GM19372 (cell line): Measurements from ENCODE around the gene LNPEP.

Experiments used
- ATAC-seq: cut with Tn5 transposase; IDR thresholded peaks from one replicate; pipeline ENCODE4 v1.9.1; 2021; ENCODE audit warnings: mild to moderate bottlenecking, low read depth, moderate library complexity; ENCODE audit not compliant: unreplicated experiment

LNPEP gene

DNA sequence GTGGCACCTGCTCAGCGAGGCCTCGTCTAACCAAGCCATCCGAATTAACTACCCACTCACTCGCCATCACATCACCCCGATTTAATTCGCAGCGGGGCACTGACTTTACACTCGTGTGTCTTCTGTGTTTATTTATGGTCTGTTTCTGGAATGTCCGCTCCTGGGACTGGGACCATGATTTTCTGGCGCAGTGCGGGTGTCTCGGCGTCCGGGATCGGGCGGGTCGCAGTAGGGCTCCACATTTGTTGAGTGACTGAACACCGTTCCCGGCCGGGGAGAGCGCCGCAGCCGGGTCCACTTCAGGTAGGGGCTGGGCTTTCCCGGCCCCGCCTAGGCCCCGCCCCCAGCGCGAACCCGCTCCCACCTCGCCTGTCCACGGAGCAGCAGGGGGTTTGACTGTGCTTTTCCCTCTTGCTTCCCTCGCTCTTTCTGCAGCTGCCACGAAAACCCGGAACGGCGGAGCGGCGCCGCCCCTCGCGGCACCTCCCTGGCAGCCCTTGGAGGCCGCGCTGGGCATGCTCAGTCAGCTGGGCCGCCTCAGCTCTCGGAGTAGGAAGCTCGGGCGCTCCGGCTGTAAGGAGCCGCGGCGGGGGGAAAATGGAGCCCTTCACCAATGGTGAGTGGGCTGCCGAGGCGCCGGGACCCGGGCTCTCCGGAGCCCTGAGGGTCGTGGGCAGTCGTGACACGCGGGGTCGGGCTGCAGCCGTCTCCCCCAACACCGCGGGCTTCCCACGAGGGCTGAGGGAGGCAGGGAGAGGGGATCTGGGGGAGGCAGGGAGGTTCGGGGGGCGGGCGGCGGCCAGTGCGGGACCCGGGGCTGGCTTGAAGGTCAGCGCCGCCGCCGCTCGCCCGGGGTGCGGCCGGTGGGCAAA lies at the start of gene LNPEP:
Gene LNPEP, plus strand, starts transcription at position 522 of the 872 bp plus-strand sequence. Its CDS starts 76 bp downstream, at position 598.
- peak; percentile 42 for ATAC-seq

DNA sequence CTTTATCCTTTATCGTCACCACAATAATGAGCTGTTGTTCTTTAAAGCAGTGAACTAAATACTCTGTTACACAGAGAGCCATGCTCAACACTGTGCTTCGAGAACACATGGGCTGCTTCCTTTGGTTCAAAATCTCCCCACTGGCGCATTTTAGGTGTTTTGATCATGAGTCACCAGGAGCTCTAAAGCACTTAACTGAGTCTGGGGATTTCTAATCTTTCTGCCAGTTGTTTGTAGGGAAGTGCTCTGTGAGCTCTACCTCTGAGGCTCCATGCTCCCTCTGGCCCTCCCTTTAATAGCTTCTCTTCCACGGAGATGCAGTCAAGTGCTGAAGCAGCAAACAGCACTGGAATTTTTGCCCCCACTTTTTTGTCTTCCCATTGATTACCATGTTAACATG lies 42.5 kb upstream of the LNPEP start:
- ATAC-seq = no peak

DNA sequence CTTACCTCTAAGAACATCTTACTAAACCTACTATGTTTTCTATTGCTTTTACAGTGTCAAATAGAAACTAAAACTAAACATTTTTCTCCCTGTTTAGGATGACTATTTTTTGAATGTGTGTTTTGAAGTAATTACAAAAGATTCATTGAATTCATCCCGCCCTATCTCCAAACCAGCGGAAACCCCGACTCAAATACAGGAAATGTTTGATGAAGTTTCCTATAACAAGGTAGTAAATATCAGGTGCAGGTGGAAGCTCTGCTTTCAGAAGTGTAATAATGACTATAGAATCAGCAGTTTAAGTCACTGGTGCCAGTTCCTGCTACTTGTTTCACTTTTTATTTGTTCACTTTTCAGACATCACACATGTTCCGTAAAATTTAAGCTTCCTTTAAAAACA lies 39.6 kb upstream of the LNPEP start:
- peak; percentile 75 for ATAC-seq

DNA sequence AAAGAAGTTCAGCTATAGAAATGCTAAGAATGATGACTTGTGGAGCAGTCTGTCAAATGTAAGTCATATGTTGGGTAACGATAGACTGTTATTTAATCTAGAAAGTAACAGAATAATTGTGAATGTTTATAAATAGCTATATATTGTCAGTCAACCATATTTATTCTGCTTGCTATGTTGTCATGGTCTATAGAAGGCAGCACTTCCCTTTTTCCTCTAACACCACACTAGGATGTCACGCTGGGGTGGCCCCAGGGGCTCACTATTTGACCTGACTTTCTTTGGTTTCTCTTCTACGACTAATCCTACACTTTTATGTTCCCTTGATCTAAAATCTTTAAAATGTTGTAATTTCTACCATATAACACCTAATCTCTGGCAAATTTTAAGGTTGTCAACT lies 39.1 kb upstream of the LNPEP start:
- peak; percentile 95 for ATAC-seq

DNA sequence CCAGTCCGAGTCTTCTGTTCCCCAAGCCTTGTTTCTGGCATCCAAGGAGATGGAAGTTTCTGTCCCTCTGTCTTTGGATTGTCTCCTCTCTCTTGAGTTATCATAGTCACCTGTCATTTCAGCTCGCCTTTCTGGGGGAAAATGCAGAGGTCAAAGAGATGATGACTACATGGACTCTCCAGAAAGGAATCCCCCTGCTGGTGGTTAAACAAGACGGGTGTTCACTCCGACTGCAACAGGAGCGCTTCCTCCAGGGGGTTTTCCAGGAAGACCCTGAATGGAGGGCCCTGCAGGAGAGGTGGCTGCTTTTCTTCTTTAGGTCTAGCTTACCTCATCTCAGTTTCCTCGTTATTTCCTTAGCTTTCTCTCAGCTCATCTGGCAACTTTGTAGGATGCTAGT lies 34.5 kb upstream of the LNPEP start:
- no peak for ATAC-seq

DNA sequence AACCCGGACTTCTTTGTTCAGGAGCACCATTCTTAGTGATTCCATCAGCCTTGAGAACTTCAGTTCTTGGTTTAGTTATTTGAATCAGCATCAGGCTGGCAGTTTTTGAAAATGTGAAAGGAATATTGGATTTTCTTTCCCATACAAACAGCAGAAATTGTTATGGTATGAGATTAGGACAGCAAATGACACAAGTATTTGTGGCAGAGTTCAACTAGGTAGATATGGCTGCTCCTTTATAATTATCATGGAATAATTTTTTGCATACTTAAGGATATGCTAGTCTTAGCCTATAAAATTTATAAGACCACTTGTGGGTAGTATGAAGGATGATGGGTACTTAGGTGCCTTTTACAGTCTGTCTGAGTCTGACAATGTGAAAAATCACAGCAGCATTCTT lies 34.0 kb upstream of the LNPEP start:
- ATAC-seq = no peak

DNA sequence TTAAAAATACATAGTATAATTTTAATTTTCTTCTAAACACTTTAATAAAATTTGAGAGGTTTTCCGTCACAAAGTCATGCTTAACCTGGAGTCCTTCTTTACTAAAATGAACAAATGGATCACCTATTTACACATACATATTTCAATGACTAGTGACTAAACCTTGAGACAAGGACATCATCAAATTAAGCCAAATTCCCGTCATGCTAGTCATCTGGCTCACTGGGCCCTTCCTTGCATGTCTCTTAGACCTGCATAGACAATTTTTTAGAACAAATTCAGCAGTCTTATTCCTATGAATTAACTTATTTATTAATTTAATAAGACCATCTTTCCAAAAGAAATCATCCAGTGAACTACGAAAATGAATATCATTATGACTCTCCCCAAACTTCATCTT lies 33.0 kb upstream of the LNPEP start:
- ATAC-seq = no peak

DNA sequence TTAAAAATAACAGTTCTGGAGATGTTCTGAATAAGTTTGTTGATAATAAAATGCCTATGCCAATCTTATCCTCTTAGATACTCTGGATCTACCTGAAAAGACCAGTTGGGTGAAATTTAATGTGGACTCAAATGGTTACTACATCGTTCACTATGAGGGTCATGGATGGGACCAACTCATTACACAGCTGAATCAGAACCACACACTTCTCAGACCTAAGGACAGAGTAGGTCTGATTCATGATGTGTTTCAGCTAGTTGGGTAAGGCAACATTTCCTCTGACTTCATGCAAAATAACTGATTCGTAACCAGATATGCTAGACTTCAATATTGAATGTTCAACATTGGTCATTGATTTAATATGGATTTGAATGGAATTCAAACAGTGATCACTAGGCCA lies 32.6 kb upstream of the LNPEP start:
- no peak for ATAC-seq

DNA sequence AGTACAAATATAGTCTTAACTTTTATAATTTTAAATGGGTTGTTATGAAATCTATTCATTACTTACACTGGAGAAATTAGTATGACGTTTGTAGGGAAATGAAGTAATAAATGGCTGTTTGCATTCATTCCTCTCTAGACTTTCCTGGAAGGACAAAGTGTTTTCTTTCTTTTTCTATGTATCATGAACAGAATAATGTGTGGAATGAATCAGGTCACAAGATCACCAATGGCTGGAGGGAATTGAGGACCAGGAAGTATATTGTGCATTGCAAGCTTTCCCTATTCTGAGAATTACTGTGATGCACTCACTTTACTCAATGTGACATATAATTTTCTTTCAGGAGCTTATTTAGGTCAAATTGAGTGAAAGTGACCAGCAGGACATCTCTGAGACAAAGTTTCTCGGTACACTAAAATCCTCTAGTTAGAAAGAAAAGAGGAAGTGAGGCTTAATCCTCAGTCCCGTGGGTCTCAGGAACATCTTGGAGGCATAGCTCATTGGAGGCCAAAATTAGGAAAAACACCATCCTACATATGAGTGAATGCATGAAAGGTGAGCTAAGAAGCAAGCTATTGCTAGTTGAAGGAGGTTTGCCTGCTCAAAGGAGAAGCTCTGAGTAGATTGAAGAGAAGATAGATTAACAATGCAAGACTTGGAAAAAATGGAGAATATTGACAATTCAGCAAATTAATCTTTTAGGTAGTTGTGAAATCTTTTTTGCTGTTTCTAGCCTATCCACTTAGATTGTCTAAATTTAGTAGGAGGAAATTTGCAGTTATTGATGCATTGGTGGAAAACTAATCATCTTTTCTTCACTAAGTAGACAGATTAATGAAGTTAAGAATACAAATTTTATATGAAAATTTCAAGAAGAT lies 31.6 kb upstream of the LNPEP start:
- no peak for ATAC-seq

DNA sequence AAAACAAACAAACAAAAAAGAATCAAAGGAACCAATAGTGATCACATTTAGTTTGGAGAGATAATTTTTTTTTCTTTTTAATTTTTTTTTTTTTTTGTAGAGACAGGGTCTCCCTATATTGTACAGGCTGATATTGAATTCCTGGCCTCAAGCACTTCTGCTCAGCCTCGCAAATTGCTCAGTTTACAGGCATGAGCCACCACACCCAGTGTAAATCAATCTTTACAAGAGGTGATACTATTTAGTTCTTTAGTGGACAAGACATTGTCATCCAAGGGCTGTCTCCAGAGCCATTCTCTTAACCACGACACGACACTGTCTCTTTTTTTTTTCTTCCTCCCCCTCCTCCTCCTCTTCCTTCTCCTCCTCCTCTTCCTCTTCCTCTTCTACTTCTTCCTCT lies 30.0 kb upstream of the LNPEP start:
- ATAC-seq = no peak

DNA sequence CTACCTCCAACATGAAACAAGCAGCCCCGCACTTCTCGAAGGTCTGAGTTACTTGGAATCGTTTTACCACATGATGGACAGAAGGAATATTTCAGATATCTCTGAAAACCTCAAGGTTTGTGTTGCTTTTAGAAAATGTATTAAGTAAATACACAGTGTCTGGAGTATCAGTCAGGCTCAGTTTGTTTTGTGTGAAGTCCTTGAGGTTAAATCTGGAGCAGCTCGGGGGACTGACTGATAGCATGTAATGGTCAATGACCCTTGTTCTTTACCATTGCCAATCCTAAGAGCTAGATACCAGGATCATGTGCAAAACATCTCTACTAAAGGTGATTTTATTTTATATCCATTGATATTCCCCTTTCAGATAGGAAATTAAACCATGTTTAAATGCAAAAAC lies 26.9 kb upstream of the LNPEP start:
- ATAC-seq = no peak

DNA sequence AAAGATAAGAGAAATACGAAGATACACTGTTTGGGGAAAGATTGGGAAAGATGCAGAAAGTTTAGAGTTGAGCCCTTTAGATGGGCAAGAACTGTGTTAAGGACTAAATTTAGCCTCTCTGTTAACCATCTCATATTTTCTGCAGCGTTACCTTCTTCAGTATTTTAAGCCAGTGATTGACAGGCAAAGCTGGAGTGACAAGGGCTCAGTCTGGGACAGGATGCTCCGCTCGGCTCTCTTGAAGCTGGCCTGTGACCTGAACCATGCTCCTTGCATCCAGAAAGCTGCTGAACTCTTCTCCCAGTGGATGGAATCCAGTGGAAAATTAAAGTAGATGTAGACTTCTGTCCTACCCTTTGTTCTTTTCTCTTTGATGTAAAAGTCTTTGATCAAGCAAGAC lies 26.4 kb upstream of the LNPEP start:
- no peak for ATAC-seq

DNA sequence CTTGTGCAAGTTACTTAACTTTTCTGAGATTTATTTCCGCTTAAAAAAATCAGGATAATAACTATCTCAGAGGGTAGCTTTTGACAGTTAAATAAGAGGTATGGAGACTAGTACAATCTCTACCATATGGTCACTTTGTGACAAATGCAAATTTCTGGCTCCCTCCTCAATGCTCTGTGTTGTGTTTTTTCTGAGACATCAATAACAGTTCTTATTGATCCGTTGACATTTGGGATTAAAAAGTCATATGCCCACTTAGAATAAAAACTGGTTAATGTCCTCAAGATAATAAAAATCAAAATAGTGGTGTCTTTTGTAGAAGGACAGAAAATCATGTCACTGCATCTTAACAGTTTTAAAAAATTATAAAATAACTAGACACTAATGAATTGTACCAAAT lies 24.7 kb upstream of the LNPEP start:
- ATAC-seq = no peak

DNA sequence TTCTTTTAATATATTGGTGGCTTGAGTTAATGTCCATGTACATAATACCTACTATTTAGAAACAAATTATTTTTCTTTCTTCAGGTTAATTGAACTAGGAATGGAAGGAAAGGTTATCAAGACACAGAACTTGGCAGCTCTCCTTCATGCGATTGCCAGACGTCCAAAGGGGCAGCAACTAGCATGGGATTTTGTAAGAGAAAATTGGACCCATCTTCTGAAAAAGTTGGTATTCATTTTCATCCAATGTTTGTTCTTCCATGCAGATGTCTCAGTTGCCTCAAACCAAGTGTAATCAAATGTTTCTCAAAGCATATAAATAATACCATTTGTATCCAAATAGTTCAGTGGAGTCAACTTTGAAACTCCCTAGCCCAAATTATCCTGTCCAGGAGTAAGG lies 22.6 kb upstream of the LNPEP start:
- no peak for ATAC-seq

DNA sequence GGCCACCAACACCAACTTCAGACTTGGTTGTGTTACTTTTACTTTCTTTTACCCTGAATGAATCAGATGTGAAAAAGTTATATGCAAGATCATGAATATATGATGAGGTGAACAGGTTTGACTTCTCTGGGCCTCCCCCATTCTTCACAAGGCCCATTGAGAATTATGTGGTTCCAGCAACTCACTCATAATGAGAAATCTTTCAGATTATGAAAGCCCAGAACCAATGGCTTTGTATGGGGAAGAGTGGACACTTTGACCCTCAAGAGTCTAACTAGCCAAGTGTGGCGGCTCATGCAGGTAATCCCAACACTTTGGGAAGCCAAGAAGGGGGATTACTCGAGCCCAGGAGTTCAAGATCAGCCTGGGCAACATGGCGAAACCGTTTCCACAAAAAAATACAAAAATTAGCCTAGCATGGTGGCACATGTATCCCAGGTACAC lies 16.1 kb upstream of the LNPEP start:
- ATAC-seq = no peak

DNA sequence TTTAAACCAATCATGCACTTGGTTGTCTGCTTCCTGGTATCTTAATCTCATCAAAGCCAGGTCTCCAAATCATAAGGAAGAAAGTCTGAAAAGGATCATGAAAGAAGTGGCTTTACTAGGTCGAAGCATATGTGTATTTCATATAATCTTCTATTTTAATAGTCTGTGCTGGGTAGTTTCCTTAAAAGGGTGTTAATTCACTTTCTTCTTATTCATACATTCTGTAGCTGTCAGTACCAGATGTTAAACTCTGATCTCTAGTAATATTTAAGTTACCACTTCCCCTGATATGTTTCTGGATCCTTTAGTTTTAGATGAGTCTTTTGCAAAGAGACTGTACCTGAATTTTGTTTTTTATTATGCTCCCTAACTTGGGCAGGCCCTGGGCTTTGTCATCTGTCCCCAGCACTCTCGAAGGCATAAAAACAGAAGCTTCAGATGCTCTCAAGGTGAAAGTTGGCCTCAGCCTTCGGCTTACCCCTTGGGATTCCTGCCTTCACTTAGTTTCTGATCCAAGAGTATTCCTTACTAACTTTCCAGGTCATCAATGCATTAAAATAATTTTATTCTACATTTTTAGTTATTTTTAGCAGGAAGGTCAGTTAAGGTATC lies 15.0 kb upstream of the LNPEP start:
- ATAC-seq = no peak

DNA sequence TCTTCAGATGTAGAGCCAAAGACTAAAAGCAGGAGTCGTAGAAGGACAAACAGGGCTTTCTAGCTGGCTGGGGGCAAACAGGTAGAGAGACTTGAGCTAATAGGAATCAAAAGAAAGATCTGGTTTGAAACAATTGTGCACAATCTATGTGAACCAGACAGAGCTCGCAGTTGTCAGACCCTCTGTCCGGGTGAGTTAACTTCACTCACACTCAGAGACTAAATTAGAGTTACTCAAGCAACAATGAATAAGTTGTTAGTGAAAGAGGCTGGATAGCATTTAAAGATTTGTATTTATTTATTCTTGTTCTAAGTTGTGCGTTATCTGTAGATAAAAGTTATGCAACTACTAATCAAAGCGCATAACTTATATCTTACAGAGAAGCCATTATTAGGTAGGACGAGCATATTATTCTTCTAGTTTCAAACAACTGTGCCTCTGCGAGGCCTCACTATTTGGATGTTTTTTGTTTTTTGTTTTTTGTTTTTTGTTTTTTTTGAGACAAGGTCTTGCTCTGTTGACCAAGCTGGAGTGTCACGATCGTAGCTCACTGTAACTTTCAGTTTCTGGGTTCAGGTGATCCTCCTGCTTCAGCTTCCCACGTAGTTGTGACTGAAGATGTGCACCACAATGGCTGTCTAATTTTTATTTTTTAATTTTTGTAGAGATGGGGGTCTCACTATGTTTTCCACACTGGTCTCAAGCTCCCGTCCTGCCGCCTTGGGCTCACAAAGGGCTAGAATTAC lies 13.2 kb upstream of the LNPEP start:
- no peak for ATAC-seq

DNA sequence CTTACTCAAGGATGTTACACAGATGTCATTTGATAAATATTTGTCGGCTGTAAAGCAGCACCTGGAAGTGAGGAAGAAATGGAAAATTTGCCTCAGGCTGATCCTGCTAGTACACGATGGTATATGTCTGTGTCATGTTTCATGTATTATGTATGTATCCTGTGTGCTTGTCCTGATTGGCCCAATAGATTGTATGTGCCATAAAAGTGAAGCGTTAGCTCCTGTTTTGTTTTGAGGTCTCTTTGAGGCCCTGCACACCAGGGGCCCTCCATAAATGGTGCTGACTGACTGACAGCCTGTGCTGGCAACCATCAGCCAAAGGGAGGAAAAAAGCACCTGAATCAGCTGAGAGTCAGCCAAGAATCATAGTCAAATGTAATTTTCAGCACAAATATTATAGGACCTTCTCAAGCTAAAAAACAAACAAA lies 11.8 kb upstream of the LNPEP start:
- no peak for ATAC-seq

DNA sequence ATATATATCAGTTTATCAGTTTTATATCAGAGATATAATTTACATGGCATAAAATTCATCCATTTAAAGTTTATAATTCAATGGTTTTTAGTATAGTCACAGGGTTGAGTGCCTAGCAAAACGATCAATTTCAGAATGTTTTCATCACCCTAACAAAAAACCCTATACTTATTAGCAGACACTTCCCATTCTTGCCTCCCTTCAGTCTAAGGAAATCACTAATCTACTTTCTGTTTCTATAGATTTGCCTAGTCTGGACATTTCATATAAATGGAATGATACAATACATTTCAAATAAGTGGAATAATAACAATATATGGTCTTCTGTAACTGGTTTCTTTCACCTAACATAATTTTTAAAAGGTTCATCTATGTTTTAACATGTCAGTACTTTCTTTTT lies 9.6 kb upstream of the LNPEP start:
- ATAC-seq = no peak

DNA sequence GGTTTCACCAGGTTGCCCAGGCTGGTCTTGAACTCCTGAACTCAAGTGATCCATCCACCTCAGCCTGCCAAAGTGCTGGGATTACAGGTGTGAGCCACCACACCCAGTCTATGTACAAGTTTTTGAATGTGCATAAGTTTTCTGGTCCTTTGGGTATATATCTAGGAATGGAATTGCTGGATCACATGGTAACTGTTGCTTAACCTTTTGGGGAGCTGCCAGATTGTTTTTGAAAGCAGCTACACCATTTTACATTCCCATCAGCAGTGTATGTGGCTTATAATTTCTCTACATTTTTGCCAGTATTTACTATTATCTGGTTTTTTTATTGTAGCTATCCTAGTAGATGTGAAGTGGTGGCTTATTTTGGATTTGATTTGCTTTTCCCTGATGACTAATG lies 8.9 kb upstream of the LNPEP start:
- ATAC-seq = no peak
